CD4-positive, alpha-beta T cell treated with Interferon gamma for 1 hour (primary cell): Measurements from ENCODE around the gene BCKDHA.
A peak's percentile ranks its signal among the peaks of the same experiment; 100 is the strongest.

ENCODE experiments used
- DNase-seq: peaks from one replicate; pipeline ENCODE4 v3.0.0-alpha.2; 2020

BCKDHA gene

GRCh38 chr19:41452584-41453275 lies 55.1 kb downstream of the BCKDHA start:
- no peak for DNase-seq

GRCh38 chr19:41455936-41456335 lies 58.3 kb downstream of the BCKDHA start:
- DNase-seq, result no peak

DNA sequence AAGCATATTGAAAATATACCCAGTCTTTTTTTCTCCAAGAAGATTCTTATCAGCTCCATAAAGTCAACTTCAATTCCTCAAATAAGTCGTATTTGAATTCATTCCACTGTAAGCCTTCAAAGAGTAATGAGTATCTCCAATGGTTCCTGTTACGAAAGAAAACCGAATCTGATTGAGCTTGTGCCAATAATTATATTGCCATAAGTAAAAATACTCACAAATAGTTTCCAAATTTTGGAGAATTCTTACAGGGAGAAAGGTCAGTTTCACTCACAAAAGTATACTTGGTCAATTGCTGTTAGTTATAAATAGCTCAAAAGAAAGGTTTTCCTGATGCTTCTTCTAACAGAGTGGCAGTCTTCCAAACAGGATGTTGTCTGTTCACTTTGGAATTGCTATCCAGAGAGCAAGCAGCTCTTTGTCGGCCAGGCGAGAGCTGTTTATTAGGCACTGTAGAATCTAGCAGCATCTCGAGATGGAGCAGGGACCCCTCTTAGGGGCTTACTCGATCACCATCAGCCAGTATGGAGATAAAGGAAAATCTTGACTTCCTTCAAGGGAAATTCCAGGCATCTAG lies 58.8 kb downstream of the BCKDHA start:
- DNase-seq, result no peak

- DNase-seq, result no peak
Observed at GRCh38 chr19:41457241-41457640, 59.6 kb downstream of the BCKDHA start.

- DNase-seq, result no peak
Observed at GRCh38 chr19:41462497-41462896, 64.9 kb downstream of the BCKDHA start.

GRCh38 chr19:41463257-41464256 lies 65.9 kb downstream of the BCKDHA start:
- peak; percentile 66 for DNase-seq
